GM10248 (cell line): ENCODE results near the gene SAFB2.
A peak's percentile ranks its signal among the peaks of the same experiment; 100 is the strongest.

Experiments used
- CTCF ChIA-PET: fragments of 300-600 bp; sonication (Branson Sonifier 250); formaldehyde crosslinking; extraction: SDS; loops from one replicate; lab custom pipeline; 2021; ENCODE audit warnings: antibody characterized with exemption; lab: Yijun Ruan, JAX
- POLR2A ChIA-PET: fragments of 350-650 bp; sonication (Branson Sonifier 250); formaldehyde crosslinking; extraction: SDS; loops from one replicate; lab custom pipeline; 2020; ENCODE audit warnings: antibody characterized with exemption; lab: Yijun Ruan, JAX
- DNase-seq: peaks from one replicate; pipeline ENCODE4 v3.0.0; 2012; ENCODE audit errors: extremely low spot score
- TF ChIP-seq, protein P1 (sequence below): IDR thresholded peaks from 2 replicates; pipeline ENCODE4 v1.5.1; 2012; ENCODE audit warnings: mild to moderate bottlenecking, low read depth; ENCODE audit errors: extremely low read depth, missing control alignments, control extremely low read depth

The SAFB2 gene

DNA sequence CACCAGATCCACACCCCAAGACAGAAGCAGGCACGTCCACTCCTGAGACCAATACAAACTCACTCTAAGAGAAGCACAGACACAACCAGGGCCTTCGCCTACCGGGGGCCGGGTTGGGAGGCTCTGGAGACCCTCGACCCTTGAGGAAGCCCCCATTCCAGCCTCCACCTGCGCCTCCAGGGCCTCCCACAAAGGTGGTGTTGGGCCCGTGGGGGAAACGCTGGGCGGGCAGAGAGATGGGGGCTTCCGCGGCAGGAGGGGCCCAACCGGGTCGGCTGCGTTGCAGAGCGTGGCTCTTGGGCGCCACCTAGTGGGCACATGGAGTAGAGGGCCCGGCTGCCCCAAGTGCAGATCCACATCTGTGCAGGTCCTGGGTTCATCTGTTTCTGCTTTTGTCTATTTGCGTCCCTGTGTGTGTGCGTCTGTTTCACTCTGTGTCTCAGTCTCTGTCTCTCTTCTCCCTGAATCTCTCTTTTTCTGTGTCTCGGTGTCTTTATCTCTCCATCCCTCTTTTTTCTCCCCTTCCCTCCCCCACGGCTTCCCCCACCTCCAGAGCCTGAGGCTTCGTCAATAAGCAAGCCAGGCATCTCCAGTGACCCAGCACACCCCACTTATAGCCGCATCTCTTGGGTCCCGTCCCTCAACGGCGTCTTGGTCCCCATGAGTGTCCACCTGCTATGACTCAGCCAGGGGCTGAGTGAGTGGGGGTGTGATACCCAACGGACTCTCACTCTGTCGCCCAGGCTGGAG is 44.3 kb downstream of the SAFB2 start:
- ChIA-PET POLR2A (no interaction called here), CTCF (interaction anchor here (0.8 to 0.9 kb wide), 2 partner anchors 17 to 524 kb away, joined by 3 read pairs; no protein-coding TSS in a partner anchor)
- TF ChIP-seq, protein P1, sequence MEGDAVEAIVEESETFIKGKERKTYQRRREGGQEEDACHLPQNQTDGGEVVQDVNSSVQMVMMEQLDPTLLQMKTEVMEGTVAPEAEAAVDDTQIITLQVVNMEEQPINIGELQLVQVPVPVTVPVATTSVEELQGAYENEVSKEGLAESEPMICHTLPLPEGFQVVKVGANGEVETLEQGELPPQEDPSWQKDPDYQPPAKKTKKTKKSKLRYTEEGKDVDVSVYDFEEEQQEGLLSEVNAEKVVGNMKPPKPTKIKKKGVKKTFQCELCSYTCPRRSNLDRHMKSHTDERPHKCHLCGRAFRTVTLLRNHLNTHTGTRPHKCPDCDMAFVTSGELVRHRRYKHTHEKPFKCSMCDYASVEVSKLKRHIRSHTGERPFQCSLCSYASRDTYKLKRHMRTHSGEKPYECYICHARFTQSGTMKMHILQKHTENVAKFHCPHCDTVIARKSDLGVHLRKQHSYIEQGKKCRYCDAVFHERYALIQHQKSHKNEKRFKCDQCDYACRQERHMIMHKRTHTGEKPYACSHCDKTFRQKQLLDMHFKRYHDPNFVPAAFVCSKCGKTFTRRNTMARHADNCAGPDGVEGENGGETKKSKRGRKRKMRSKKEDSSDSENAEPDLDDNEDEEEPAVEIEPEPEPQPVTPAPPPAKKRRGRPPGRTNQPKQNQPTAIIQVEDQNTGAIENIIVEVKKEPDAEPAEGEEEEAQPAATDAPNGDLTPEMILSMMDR: peak; percentile 95
- DNase-seq: peak; percentile 90

- POLR2A ChIA-PET: no interaction called here
- TF ChIP-seq, protein P1: no peak
- CTCF ChIA-PET: no interaction called here
- no peak for DNase-seq
Observed at GRCh38 chr19:5575590-5575989, 47.0 kb downstream of the SAFB2 start.

DNA sequence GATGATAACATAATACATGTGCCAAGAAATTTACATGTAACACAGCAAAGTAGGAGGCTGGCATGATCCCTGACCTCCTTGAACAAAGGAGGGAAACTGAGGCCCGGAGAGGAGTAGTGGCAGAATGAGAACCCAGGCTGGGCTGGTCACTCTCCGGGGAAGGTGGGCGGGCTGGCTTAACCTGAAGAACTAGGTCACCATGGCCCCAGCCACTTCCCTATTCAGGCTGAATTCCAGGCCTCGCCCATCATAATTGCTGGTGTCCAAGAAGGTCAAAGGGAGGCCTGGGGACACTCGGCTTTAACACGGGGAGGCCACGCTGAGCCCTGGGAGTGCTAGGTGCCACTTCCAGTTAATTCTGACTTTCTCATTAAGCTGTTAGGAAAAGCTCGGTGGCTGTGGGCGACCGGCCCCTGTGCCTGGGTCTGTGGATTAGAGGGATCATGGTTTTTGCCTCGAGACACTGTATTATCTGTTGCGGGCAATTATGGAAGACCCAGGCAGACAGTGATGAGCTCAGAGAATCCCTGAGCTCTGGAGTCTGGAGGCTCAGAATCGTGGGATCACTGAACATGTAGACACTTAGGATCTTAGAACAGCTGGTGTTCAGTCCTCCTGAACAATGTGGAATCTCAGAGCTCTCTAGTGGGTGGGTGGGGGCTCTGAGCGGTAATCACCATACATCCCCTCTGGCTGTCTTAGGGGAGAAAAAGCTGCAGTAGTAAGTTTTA is 49.9 kb downstream of the SAFB2 start:
- POLR2A ChIA-PET: no interaction called here
- DNase-seq: no peak

DNA sequence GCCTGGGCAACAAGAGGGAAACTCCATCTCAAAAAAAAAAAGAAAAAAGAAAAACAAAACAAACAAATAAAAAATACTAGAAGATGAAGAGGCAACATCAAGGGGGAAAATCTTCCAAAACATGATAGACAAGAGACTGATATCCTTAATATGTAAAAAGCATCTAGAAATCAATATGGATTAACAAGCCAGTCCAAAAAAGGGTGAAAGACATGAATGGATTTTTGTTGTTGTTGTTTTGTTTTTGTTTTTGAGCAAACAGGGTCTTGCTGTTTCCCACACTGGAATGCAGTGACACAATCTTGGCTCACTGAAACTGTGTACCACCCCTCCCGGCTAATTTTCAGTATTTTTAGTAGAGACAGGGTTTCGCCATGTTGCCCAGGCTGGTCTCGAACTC is 50.8 kb downstream of the SAFB2 start:
- CTCF ChIA-PET: no interaction called here
- TF ChIP-seq, protein P1: no peak
- no peak for DNase-seq
- POLR2A ChIA-PET: no interaction called here

More for the DNA sequence above, 49.9 kb downstream of the SAFB2 start:
- TF ChIP-seq, protein P1: no peak
- CTCF ChIA-PET: interaction anchor here (0.8 to 1.0 kb wide), 2 partner anchors 11 to 216 kb away, joined by 3 read pairs; no protein-coding TSS in a partner anchor

- ChIA-PET POLR2A (no interaction called here), CTCF (no interaction called here)
- TF ChIP-seq, protein P1: no peak
- no peak for DNase-seq
Observed at GRCh38 chr19:5567970-5568407, 54.6 kb downstream of the SAFB2 start.

GRCh38 chr19:5567360-5567969 is 55.1 kb downstream of the SAFB2 start, which contains the start of gene TINCR:
Gene TINCR, minus strand, starts transcription at chr19:5567953.
- TF ChIP-seq, protein P1: no peak
- no peak for DNase-seq
- ChIA-PET CTCF (no interaction called here), POLR2A (no interaction called here)
